DMS114 treated with DMSO at 0.1 percent for 48 hours (cell line): ENCODE data around the gene PDCD5.

Experiments
- DNase-seq: peaks from one replicate; lab custom pipeline; 2025; ENCODE audit not compliant: unreplicated experiment; lab: John Stamatoyannopoulos, UW

The PDCD5 gene

GRCh38 chr19:32630338-32630737 lies 49.3 kb downstream of the PDCD5 start:
- no peak for DNase-seq

- peak; percentile 8 for DNase-seq
Measured at GRCh38 chr19:32631381-32631780, 50.4 kb downstream of the PDCD5 start.
